Esophagus muscularis mucosa (tissue), 3 donors: ENCODE measurements around the gene MT1X.

Experiments used
- POLR2AphosphoS5 ChIP-seq, 2 donors: sonication (generic); formaldehyde crosslinking; IDR thresholded peaks; one replicate each; pipeline ENCODE4 v1.6.1; 2017; ENCODE audit warnings: antibody characterized with exemption in 2 of 2
- TF ChIP-seq, protein P1 (sequence below), 3 experiments: fragments of 200-600 bp in 2 of 3; fragments of 450-650 bp in 1 of 3; sonication (generic) in 2 of 3; IDR thresholded peaks; one replicate each; pipeline ENCODE4 v1.5.1; 2017 to 2019; ENCODE audit warnings: antibody characterized with exemption in 3 of 3, mild to moderate bottlenecking in 2 of 3, moderate library complexity in 1 of 3

DNA sequence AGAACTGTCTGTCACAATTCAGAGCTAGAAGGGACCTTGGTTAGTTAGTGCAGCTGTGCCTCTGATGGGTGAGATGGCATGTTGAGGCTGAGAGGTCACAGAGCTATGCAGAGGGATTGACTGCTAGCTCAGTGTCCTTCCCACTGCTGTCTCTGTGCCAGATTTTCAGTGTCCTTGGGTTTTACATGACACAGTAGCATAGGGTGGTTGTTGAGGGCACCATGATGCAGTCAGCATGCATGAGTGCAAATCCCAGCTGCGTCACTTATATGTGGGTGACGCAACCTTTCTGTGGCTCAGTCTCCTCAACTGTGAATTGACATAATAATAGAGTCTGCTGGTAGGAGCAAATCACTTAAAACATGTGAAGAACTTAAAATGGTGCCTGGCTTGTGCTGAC, 41.1 kb upstream of the MT1X start:
- TF ChIP-seq POLR2AphosphoS5 (IDR thresholded peaks at IDR 0.05) = no peak
- TF ChIP-seq, protein P1, sequence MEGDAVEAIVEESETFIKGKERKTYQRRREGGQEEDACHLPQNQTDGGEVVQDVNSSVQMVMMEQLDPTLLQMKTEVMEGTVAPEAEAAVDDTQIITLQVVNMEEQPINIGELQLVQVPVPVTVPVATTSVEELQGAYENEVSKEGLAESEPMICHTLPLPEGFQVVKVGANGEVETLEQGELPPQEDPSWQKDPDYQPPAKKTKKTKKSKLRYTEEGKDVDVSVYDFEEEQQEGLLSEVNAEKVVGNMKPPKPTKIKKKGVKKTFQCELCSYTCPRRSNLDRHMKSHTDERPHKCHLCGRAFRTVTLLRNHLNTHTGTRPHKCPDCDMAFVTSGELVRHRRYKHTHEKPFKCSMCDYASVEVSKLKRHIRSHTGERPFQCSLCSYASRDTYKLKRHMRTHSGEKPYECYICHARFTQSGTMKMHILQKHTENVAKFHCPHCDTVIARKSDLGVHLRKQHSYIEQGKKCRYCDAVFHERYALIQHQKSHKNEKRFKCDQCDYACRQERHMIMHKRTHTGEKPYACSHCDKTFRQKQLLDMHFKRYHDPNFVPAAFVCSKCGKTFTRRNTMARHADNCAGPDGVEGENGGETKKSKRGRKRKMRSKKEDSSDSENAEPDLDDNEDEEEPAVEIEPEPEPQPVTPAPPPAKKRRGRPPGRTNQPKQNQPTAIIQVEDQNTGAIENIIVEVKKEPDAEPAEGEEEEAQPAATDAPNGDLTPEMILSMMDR (IDR thresholded peaks at IDR 0.05) = no peak
